Measurements from ENCODE around the gene DGKG. TPM values are rescaled to one million over a fixed set of nuclear protein-coding genes. Genes with fewer than 3 reads are reported as not detected.

The DGKG gene
- total RNA-seq, 1 experiment from 2014 or later = 17.5 TPM

DNA sequence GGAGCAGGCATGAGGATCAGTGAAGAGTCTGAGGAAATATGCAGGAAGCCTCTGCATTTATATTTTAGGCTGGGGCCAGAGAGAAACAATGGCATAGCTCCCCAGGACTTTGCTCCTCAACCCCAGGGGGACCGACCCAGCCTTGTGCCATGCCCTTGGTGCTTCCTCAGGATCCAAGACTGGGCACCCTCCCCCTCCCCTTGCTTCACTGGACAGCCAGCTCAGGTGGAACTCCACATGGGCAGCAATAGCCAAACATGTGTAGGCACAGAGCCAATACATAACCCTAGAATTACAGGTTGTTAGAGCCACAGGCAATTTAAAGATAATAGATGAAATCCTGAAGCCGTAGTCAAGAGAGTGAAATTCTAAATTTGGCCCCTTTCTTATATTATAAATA, 180.1 kb downstream of the DGKG start:
- no peak for DNase-seq (ENCODE audit: extremely low read depth, low read depth)

DNA sequence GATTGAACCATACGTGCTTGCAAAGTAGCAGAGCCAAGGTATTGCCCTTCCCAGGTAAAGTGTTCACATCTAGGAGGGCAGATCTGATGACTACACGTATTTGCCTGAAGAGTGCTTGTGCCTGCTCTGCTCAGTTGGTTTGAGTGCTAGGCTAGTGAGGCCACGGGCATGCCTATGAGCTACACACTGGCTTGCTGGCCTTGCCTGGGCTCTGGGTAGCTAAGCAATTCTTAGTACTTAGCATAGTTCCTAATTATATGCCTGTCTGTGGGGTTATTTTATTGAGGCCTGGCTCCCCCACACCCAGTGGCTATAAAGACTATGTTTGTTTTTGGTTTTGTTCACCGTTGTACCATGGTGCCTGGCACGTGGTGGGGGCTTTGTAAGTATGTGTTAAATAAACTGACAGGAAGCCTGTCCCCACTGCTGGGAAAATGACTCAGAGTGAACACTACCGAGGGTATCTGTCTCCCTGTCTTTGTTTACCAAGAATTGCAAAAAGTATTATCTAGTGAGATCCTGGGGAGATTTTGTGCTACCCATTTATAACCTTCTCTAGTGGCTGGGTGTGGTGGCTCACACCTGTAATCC, 181.0 kb downstream of the DGKG start:
- no peak for DNase-seq (ENCODE audit: extremely low read depth, low read depth)

DNA sequence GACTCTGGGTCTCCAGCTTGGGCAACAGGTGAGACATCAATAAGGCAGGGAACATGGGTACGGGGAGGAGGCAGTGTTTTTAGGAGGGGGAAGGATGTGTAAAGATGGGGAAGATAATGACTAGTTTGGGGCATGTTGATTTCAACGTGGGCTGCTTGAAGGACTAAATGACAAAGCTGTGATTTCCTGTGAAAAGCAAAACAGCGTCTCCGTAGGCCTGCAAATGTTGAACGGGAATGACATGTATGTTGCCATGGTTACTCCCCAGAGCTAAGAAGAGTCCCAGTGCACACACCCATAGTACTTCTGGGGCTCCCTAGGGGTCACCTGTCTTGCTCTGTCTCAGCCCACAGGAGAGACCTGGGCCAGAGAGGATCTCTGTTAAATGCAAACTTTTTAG, 181.9 kb downstream of the DGKG start:
- no peak for DNase-seq (ENCODE audit: extremely low read depth, low read depth)

DNA sequence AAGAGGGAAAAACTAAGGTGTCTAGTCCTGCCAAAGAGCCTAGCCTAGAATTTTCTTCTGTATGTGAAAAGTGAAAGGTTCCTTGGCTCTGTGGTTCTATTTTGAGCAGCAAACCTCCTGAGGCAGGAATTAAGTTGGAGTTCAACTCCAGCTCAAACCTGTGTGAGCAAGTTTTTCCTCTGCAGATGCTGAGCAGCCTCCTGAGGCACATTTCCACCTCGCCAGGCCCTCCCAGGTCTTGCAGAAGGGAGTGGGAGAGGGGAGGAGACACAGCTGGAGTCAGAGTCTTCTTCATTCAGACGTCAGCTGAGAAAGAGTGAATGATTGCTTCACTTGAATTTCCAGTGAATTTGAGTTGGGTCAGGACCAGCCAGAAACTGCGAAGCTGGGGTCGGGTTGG, 183.6 kb downstream of the DGKG start:
- DNase-seq (ENCODE audit: extremely low read depth, low read depth) = no peak

DNA sequence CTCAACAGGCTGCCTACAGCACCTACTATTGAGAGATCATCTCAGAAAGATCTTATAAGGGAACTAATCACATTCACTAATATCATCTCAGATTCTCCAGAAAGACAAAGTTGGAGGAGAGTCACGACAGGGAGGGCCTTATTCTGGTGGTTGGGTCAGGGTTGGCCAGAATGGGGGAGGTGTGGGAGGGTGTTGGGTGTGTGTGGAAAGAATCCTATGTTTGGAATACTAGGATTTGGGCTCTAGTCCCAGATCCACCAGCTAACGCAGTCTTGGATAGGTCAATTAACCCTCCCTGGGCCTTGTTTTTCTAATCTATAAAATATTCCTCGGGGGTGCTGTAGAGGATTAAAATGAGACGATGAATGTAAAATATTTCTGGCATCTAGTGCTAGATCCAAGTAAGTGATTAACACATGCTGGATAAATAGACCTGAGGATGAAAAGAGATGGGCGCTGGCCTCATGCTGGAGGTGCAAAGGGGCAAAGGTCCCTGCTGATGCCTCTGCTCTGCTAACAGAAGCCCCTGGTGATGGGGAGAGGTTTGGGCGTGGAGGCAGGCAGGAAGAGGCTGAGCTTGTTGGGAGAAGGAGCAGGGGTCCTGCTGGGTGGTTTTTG, 185.6 kb downstream of the DGKG start:
- no peak for DNase-seq (ENCODE audit: extremely low read depth, low read depth)

DNA sequence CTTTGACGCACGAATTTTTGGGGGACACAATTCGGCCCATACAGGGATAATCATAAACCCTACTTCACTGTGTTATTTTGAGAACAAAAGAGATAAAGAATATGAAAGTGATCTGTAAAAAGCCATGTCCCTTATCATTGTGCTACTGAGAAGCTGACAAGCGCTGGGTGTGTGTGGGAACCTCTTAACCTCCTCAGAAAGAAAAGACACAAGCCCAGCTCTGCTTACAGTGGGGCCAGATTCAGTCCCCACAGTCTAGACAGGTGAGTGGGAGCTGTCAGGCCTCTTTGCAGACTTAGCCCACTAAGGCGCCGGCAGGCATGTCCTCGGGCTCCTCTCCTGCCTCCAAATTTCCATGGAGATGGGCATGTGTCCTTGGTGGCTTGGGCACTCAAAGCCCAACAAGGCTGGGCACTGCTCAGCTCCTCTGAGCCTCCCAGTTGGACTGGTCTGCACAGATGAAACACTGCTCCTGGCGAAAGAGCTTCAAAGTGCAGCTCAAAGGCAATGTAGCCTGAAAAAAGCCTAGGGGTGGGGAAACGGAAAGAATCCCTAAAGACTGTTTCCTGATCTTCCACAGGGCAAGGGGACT, 188.7 kb downstream of the DGKG start:
- no peak for DNase-seq (ENCODE audit: extremely low read depth, low read depth)

DNA sequence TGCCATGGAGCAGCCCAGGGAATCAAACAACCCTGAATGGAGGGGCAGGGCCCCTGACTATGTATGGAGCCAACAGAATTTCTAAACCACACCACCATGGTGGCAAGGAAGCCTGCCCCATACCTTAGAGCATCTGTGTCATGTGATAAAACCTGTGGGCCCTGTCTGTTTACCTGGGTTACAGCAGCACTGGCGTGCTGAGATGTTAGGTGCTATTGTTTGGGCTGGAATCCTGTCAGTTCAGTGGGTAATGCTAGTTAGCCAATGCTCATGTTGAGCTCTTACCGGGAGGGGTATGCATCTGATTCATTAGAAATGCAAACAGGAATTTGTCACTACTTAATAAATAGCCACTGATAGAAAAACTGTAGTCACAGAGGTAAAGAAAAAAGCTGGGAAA, 189.7 kb downstream of the DGKG start:
- DNase-seq (ENCODE audit: extremely low read depth, low read depth) = no peak

DNA sequence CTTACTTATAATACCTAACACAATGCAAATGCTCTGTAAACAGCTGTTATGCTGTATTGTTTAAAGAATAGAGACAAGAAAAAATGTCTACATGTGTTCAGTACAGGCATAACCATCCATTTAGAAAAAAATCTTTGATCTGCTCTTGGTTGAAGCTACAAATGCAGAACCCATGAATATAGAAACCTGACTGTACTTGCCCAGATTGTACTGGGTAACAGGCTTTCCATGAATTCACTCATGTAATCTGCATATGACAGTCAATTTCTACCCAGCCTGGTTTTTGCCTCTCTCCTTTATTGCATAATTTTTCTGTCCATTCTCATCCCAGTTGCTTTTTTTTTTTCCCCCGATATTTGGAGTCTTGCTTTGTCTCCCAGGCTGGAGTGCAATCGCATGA, 190.5 kb downstream of the DGKG start:
- DNase-seq (ENCODE audit: extremely low read depth, low read depth) = no peak

DNA sequence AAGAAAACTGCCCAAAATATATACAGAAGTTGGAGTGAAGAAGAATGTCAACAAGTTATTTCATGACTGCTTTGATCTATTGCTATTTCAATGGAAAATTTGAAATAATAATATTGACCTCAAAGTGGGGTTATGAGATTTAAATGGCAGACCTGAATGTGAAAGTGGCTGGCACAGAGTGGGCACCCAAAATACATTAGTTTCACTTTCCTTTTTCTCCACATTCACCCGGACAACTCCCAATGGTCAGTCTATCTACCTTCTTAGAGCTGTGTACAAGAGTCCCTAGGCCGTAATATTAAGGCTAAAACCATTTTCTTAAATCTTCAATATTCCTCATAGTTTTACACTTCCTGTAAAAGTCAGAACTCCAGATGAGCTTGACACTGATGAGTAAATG, 191.5 kb downstream of the DGKG start:
- no peak for DNase-seq (ENCODE audit: extremely low read depth, low read depth)

DNA sequence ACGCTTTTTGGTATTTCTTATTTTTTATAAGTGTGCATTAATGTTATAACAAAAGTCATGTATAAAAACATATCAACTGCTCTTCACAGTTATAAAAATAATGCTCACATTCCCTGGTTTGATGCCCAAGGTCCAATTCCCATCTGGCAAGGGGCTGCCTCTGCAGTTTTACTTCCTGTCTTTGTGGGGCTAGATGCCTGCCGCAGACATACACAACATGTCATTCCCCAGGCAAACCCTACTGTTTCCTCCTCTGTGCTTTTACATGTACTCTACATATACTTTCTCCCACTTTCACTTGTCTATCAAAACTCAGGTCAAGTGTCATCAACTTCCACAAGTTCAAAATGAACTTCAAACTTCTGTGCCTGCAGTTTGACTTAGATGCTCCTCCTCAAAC, 192.7 kb downstream of the DGKG start:
- DNase-seq (ENCODE audit: extremely low read depth, low read depth) = no peak

DNA sequence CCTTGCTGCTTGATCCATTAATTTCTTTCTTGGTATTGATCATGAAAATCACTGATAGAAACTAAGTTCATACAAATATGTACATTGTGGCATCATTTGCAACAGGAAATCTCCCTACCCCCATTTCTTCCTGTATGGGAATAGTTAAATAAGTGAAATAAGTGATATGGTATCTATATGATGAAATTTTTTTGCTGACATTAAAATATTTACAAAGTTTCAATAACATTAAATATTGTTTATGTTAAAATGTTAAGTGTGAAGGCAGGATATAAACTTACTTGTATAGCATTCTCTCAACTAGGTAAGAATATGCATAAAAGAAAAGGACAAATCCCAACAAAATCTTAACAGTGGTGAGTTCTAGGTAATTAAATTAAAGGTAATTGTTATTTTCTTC, 193.1 kb downstream of the DGKG start:
- DNase-seq (ENCODE audit: extremely low read depth, low read depth) = no peak

DNA sequence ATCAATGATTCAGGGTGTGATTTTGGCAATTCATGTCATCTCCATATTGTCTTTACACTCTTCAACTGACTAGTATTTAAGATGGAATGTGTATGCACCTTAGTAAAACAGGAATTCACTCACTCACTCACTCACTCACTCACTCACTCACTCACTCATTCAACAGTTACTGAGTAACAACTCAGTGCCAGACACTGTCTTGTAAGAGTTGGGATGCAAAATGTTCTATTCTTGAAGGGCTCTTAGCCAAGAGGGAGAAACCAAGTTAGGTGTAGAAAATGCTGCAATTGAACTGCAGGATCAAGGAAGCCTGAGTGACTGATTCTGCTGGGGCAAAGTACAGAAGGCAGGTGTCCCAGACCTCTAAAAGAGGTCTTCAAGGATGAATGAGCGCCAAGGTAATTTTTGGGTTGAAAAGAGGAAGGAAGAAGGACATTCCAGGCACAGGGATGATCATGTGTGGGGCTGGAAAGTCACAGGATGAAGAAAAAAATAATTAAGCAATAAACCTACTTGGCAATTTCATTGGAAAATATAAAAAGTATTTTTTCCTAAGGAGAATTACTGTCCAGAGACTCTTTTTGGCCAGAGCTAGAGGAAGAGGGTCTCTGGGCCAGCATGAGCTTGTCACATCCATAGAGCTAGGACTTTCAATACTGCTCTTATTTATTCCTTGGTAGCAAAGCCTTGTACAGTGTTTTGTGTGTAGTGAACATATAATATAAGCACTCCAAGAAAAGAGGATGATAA, 194.2 kb downstream of the DGKG start:
- no peak for DNase-seq (ENCODE audit: extremely low read depth, low read depth)

DNA sequence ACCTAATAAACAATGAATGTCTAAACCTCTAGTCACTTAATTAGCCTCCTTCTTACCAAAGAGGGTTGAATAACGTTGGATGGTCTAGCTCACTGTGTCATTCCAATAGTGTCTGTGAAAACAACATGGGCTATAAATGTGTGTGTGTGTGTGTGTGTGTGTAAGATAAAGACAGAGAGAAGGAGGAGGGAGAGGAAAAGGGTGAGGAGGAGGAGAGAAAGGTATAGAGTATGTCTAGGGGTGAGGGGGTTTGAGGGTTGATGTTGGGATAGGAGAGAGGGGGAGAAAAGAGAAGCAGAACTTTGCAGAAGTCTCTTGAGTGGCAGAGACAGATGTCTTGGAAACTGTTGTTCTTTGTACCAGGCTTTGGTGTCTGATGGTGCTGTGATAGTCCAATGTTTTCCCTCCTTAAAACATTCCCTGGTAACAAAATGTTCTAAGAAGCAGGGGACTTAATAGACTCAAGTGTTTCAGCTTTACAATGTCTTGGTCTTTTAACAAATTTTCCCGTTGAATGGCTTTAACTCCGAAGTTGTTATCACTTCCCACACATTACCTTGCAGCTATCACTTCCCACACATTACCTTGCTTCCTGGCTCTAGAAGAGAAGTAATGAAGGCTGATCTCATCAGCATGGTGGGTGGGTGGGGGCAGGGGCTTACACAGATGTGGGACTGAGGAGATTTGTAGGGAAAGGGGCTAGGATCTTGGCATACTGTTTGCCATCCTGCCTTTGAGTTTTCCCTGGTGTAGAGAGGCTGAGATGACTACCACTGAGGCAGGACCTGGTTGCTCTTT, 195.3 kb downstream of the DGKG start:
- no peak for DNase-seq (ENCODE audit: extremely low read depth, low read depth)

DNA sequence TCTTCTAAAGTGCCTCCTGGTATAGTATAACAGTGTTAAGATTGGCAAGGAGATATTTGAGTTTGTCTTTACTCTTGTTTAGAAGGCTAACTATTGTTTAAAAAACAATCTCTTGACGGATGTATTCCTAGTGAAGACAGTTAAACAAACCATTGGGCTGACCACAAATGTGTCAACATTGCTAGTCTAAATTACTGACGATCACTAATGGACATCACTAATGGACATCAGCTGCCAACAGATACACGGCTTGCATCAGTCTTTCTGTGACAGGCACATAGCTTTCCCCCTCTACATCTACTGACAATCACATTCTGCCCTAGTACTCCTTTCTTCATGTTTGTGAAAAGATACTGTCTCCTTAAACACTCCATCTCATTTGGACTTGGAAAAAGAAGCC, 196.0 kb downstream of the DGKG start:
- DNase-seq (ENCODE audit: extremely low read depth, low read depth) = no peak

DNA sequence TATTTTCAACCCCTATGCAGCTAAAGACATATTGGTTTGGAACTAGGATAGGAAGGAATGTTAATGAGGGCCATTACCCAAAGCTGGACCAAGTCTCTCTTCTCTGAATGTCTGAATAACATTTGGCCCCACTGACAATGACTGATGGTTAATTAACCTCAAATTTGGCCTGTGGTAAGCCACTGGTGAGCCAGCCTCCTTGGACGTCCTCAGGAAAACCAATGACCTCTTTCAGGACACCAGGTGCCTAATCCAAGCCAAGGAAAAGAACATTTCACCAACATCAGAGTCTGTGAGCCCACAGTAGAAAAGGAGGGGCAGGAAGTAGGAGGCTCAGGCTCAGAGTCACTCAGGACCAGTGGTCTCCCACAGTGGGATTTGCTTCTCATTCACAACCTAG, 196.7 kb downstream of the DGKG start:
- no peak for DNase-seq (ENCODE audit: extremely low read depth, low read depth)

DNA sequence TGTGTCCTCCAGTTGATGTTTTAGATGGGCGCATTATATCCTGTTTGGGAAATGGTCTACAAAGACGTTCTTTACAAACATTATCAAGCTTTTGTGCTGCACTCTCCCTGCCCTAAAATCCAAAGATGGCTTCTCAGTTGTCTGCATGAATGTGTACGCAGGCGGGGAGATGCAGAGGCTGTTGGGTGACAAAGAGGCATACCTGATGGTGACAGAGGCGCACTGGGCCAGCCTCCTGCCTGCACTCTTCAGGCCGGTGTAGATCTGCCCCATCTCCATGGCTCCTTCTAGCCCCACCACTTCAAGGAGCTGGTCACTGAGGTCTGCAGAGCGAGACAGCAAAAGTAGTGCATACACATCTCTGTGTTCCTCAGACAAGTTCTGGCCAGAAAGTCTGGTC, 197.3 kb downstream of the DGKG start:
- no peak for DNase-seq (ENCODE audit: extremely low read depth, low read depth)

DNA sequence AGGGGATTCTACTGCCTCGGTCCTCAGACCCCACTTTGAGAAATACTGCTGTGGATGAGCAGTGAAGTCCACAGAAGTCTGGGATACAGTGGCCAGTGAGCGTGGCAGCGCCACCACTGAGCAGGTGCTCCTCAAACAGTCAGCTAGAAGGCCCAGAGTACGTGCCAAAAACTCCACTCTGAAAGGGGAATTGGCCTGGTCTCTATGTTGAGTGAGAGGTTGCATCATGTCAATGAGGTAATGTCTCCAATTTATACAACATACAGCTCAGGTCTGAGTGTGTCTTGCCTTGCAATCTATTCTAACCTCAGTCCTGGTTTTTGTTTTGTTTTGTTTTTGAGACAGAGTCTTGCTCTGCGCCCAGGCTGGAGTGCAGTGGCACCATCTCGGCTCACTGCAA, 199.8 kb downstream of the DGKG start:
- DNase-seq (ENCODE audit: extremely low read depth, low read depth) = no peak

DNA sequence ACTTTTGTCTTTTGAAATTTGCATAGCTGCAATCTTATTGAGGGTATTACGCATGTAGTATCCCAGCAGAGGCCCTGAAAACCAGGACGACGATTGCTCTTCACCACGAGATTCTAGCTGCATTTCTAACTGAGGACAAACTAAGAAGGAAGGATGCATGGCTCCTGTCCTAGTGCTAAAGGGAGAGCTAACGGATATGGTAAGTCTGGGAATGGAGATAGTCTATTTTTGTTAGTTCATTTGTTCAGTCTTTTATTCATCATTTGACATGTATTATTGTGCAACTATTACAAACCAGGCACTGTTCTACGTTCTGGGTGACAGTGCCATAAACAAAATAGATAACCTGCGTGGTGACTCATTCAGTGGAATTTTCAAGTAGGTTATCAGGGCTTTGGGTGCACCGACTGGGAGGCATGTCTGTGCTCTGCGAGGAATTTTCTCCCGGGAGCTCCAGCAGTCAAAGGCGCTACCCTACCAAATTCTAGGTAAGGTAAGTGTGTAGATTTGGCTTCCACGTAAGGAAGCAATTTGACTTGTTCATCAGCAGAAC, 201.3 kb downstream of the DGKG start:
- DNase-seq (ENCODE audit: extremely low read depth, low read depth) = no peak

DNA sequence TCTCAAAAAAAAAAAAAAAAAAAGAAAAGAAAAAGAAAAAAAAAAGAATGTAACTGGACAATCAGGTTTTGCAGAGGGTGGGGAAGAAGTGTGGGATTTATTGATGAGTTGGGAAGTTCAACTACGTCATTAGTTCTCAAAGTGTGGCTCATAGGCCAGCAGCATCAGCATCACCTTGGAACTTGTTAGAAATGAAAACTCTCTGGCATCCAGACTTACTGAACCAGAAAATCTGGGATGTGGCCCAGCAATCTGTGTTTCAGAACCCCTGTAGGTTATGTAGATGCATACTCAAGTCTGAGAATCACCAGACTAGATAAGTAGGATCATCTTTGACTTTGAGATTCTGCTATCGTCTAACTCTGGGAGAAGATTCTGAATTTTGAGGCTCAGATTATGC, 207.4 kb downstream of the DGKG start:
- DNase-seq (ENCODE audit: extremely low read depth, low read depth) = no peak

DNA sequence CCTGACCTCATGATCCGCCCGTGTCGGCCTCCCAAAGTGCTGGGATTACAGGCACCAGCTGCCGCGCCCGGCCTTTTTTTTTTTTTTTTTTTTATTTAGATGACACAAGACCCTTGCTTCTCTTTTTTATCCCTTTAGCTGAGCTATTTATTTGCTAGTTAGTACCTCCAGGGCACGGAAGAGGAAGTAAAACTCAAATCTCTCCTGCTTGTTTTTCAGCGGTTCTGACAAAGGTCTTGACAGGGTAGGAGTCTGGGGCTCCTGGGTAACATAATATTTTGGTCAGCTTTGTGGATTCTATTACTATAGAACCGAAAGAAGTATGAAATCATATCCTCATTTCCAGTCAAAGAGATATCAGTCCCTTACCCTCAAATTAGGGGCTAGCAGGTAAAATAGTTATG, 209.1 kb downstream of the DGKG start:
- no peak for DNase-seq (ENCODE audit: extremely low read depth, low read depth)

DNA sequence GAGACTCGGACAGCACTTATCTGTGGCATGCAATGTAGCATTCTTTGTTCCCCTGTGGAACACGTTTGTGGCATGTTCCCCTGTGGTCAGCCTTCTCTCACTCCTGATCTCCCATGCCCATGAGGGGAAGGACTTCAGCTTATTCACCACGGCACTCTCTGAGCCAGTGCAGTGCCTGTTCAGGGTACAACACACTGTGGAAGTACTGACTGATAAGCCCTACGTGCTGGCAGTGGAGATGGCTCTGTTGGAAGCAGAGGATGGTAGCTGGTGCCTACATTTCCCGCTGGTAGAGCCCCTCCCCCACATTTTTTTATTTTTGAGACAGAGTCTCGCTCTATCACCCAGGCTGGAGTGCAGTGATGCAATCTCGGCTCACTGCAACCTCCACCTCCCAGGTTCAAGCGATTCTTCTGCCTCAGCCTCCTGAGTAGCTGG, 209.7 kb downstream of the DGKG start:
- no peak for DNase-seq (ENCODE audit: extremely low read depth, low read depth)

Data from NCI-H460 (cell line).